Raji (cell line): ENCODE measurements around the gene MBP.

Experiments used
- POLR2A ChIP-seq: IDR thresholded peaks from 2 replicates; pipeline ENCODE4 v1.6.1; 2011; ENCODE audit warnings: low read depth, low read length, control low read depth; ENCODE audit not compliant: insufficient read depth

MBP gene

GRCh38 chr18:77038182-77038858 is 94.3 kb downstream of the MBP start:
- no peak for TF ChIP-seq POLR2A

GRCh38 chr18:77037567-77037966 is 95.0 kb downstream of the MBP start:
- TF ChIP-seq POLR2A: no peak

DNA sequence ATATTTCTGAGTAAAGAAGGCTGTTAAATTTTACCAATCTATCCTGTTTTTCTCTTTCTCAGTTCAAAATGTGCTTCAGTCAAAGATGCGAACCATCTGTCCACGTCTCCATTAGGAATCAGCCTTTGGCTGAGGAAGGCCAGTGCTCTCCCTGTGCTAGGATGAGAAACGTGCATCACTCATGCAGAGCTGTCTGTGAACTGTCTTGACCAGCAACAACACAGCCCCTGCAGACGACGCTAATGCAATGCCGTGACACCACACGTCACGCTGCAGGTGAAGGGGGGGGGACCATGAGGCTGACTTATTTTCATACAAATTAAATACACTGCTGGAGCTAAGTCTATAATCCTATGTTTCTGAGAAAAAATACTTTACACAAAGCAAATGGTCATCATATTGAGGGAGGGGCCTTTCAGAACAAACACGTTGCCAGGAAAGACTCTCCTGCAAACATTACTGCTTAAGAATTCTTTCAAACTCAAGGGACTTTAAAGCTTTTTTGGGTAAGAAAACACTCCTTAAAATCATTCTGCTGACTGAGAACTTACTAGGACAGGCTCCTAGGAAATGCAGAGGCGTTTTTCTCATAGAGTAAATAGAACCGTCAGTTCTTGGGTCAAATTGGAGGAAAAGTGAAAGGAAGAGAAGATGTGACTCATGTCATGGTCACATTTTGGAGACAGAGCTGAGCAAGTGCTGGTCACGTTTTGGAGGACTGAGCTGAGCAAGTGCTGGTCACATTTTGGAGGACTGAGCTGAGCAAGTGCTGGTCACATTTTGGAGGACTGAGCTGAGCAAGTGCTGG is 97.0 kb downstream of the MBP start:
- no peak for TF ChIP-seq POLR2A

DNA sequence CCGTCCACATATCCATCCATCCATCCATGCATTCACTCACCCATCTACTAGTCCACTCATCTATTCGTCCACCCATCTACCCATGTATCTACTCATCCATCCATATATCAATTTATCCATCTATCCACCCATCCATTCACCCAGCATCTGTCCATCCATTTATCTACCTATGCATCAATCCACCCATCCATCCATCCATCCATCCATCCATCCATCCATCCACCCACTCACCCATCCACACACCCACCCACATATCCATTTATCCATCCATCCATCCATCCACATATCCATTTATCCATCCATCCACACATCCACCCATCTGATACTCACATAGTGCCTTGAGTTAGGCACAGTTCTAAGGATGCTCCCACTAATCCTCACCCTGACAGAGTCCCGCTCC is 99.0 kb downstream of the MBP start:
- no peak for TF ChIP-seq POLR2A

DNA sequence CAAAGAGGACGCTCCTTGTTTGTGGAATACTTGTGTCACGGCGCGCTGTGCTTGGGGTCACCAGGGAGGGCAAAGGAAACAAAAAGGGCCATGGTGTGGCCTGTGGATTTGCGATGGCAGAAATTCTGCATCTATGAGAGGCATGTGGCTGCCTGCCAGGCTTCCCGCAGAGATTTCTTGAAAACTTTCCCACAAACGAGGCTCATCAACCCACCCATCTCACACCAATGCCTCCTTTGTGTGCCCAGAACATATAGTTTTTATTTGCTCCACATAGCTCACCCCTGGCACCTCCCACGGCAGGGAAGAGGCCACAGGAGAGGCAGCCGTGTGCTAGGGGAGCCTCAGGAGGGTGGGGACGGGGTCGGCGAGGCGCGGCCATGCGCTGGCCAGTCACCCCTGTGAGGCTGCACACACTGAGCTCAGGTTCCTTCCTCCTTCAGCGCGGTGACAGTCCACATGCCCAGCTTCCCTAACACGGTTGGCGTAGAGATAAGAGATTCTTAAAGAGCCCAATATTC is 100.3 kb downstream of the MBP start:
- no peak for TF ChIP-seq POLR2A

DNA sequence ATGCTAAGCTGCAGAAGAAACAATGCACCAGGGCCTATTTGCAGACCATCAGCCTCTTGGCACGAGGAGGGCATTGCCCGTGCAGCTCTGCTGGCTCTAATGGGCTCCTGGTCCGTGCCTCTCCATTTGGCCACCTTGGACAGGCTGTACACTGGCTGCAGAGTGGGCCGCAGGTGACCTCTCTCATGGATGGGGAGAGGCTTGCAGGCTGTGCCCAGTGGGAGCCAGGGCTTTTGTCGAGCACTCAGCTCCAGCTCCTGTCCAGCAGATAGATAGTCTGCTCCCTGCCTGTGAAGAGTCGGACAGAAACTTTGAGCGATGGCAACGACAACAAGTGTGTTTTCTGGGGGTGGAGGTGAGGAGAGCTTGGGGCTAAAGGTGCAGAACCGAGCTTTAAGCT is 100.9 kb downstream of the MBP start:
- no peak for TF ChIP-seq POLR2A

DNA sequence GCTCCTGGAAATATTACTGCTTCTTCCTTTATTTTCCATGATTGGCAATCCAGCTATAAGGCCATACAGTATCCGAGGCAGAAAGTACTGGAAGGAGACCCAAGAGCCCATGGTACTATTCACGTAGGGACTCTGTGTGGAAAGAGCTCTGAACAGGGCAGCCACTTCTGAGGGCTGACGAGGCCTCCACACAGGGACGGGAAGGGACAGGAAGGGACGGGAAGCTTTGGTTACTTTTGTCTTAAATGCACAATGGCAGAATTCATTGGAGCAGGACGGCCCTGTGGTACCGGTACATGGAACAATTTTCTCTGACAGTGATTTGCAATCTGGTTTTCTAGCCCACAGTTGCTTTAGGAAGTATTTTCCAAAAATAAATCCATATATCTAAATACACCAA is 102.4 kb downstream of the MBP start:
- no peak for TF ChIP-seq POLR2A

- TF ChIP-seq POLR2A: no peak
Observed at GRCh38 chr18:77025831-77026363, 106.7 kb downstream of the MBP start.

- TF ChIP-seq POLR2A: no peak
Observed at GRCh38 chr18:77025123-77025522, 107.5 kb downstream of the MBP start.

DNA sequence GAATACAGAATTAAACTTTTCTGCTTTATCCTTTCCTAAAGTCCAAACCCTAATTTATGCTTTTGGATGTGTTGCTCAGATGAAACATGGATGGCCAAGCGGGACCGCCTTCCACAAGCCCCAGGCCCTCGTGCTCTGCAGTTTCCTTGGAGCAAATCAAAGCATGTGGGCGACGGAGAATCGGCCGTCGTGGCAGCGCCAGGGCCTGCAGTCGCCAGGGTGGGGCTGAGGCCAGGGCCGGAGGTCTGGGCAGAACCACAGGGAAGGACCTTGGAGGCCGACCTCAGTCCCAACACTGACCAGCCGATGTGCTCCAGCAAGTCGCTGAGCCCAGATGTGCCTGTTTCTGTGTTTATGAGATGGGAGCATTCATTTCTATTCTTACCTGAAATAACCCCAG is 108.1 kb downstream of the MBP start:
- no peak for TF ChIP-seq POLR2A

DNA sequence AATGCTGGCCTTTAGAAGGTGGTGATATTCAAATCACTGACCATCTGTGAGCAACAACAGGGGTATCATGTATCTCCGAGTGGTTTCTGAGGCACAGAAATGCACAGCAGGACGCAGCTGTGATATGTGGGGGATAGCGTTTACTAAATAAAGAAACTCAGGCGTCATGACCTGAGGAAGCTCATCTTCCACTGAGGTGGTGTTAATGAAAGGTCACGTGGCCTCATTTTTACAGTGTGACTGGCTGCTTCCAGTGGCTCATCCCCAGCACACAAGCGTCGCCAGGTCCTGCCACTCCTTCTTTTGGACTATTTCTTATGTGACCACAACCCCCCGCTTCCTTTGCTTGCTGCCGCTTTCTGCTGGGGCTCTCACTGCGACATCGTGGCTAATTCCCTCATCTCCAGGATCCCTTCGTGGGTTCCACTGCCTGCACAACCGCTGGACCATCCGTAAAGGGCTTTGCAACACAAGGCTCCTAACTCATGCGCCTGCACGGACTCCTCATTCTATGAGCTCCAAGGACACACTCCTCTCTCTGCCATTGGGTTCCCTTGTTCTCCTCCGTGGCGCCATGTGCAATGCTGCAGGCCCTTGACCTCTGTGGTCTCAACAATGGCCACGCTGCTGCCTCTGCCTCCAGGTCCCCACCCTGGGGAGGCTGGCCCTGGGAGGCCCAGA is 109.3 kb downstream of the MBP start:
- TF ChIP-seq POLR2A: no peak

- no peak for TF ChIP-seq POLR2A
Observed at GRCh38 chr18:77022556-77022955, 110.0 kb downstream of the MBP start.

DNA sequence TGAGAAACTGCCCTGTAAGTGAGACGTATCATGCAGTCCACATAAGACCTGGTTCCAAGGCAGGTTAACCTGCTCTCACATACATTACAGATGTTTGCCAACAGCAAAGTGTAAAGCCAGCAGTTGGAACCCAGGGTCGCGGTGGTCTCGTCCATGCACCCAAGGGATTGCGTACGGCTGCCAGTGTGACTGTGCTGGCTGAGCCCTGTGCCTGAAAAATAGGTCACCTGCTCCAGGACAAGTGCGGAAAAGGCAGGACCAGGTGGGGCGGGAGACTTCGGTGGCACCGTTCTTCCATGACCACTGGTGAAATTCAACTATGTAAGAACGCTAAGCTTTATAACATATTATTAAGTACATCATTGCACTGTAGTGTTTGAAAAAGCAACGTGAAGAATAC is 110.5 kb downstream of the MBP start:
- no peak for TF ChIP-seq POLR2A

- TF ChIP-seq POLR2A: no peak
Observed at GRCh38 chr18:77021075-77021474, 111.5 kb downstream of the MBP start.

GRCh38 chr18:77020561-77020960 is 112.0 kb downstream of the MBP start:
- TF ChIP-seq POLR2A: no peak

- no peak for TF ChIP-seq POLR2A
Observed at GRCh38 chr18:77019641-77020040, 112.9 kb downstream of the MBP start.

DNA sequence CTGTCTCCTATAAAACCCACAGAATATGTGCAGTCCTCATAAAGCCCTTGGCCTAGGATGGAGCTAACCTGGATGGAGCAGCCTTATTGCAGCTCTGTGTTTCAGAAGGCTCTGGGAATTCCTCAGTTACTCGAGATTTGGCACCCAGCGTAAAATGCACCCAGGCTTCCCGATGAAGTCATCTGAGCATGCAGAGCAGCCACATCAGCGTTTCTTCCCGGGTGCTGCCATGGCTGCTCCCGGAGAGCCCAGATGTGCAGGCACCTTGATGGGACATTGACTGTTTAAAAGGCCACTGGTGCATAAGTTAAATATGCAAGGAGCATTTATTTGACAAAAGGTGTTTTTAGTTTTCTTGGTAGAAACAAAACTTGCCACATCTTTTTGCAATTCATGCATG is 115.2 kb downstream of the MBP start:
- TF ChIP-seq POLR2A: no peak
